IMR-90 (cell line): ENCODE measurements around the gene GALNT9. TPM values are rescaled to one million over a fixed set of nuclear protein-coding genes. Genes with fewer than 3 reads are reported as not detected.

Experiments used
- ATAC-seq: fragments of 200-7000 bp; cut with Tn5 transposase; 2 replicates; pipeline ENCODE4 v1.9.1; 2020; ENCODE audit warnings: low read depth, mild to moderate bottlenecking, moderate library complexity
- BruUV-seq: library from RNA; stranded (reverse); fragments of 400-500 nt; replicated peaks from 2 replicates; lab custom pipeline; 2021; lab: Mats Ljungman, UMichigan
- CTCF ChIA-PET: fragments of 300-600 bp; formaldehyde crosslinking; extraction: SDS; loops from one replicate; lab custom pipeline; 2021; ENCODE audit warnings: antibody characterized with exemption; lab: Yijun Ruan, JAX
- POLR2A ChIA-PET: fragments of 300-600 bp; sonication (Branson Sonifier 250); formaldehyde crosslinking; loops from one replicate; lab custom pipeline; 2022; ENCODE audit warnings: antibody characterized with exemption; ENCODE audit not compliant: unreplicated experiment; lab: Charles Lee
- DNase-seq: peaks from one replicate; pipeline ENCODE4 v3.0.0; 2013
- H2AFZ ChIP-seq: replicated peaks from 2 replicates; pipeline ENCODE3; 2013; ENCODE audit warnings: low read length, mild to moderate bottlenecking; ENCODE audit not compliant: poor library complexity
- H2AK5ac ChIP-seq: 2 replicates; pipeline ENCODE4 v1.6.1; 2013; ENCODE audit warnings: low read depth, low read length, inconsistent platforms
- H2AK9ac ChIP-seq: replicated peaks from 2 replicates; pipeline ENCODE3; 2013; ENCODE audit warnings: mild to moderate bottlenecking, low read depth, low read length, moderate library complexity; ENCODE audit not compliant: poor library complexity
- H2BK120ac ChIP-seq: 2 replicates; pipeline ENCODE4 v1.6.1; 2013; ENCODE audit warnings: low read depth, low read length, inconsistent platforms
- H2BK15ac ChIP-seq: 3 replicates; pipeline ENCODE4 v1.6.1; 2013; ENCODE audit warnings: low read depth, low read length, inconsistent platforms
- H2BK20ac ChIP-seq: 2 replicates; pipeline ENCODE4 v1.6.1; 2013; ENCODE audit warnings: low read depth, mild to moderate bottlenecking, inconsistent platforms, low read length, moderate library complexity
- H2BK5ac ChIP-seq: 2 replicates; pipeline ENCODE4 v1.6.1; 2013; ENCODE audit warnings: mild to moderate bottlenecking, low read depth, low read length, inconsistent platforms; ENCODE audit not compliant: poor library complexity, severe bottlenecking
- H3K14ac ChIP-seq: replicated peaks from 2 replicates; pipeline ENCODE4 v1.6.1; 2013; ENCODE audit warnings: low read depth, low read length, inconsistent platforms
- H3K18ac ChIP-seq: 2 replicates; pipeline ENCODE4 v1.6.1; 2013; ENCODE audit warnings: low read depth, low read length, control low read depth
- H3K23ac ChIP-seq: 2 replicates; pipeline ENCODE4 v1.6.1; 2013; ENCODE audit warnings: low read depth, low read length, inconsistent platforms
- H3K27ac ChIP-seq: 2 replicates; pipeline ENCODE4 v1.5.1; 2013; ENCODE audit warnings: mild to moderate bottlenecking, control low read depth, low read length; ENCODE audit not compliant: insufficient read depth
- H3K27me3 ChIP-seq: 2 replicates; pipeline ENCODE4 v1.6.1; 2013; ENCODE audit warnings: low read length; ENCODE audit not compliant: control insufficient read depth, insufficient read depth
- H3K36me3 ChIP-seq: 2 replicates; pipeline ENCODE4 v1.6.1; 2013; ENCODE audit warnings: low read length, mixed read lengths; ENCODE audit not compliant: control insufficient read depth, insufficient read depth
- H3K4ac ChIP-seq: 2 replicates; pipeline ENCODE4 v1.6.1; 2013; ENCODE audit warnings: low read depth, low read length, inconsistent platforms
- H3K4me1 ChIP-seq: 2 replicates; pipeline ENCODE4 v1.6.1; 2013; ENCODE audit warnings: low read length, mixed read lengths; ENCODE audit not compliant: control insufficient read depth, insufficient read depth
- H3K4me2 ChIP-seq: 2 replicates; pipeline ENCODE4 v1.6.1; 2013; ENCODE audit warnings: low read depth, mild to moderate bottlenecking, control low read depth, low read length, moderate library complexity
- H3K4me3 ChIP-seq: 2 replicates; pipeline ENCODE4 v1.5.1; 2013; ENCODE audit warnings: low read depth, mild to moderate bottlenecking, control low read depth, low read length, moderate library complexity; ENCODE audit not compliant: insufficient read depth
- H3K56ac ChIP-seq: 2 replicates; pipeline ENCODE4 v1.6.1; 2013; ENCODE audit warnings: low read length, inconsistent platforms; ENCODE audit not compliant: insufficient read depth; ENCODE audit errors: extremely low read depth
- H3K79me1 ChIP-seq, 2 experiments: 2 replicates each; pipeline ENCODE4 v1.6.1; 2013; ENCODE audit warnings: low read length in 2 of 2, inconsistent platforms in 1 of 2, low read depth in 1 of 2
- H3K9ac ChIP-seq: 2 replicates; pipeline ENCODE4 v1.6.1; 2013; ENCODE audit warnings: low read depth, low read length, control low read depth
- H3K9me1 ChIP-seq: 2 replicates; pipeline ENCODE4 v1.6.1; 2013; ENCODE audit warnings: low read length, inconsistent platforms; ENCODE audit not compliant: insufficient read depth
- H3K9me3 ChIP-seq: 2 replicates; pipeline ENCODE4 v1.6.1; 2013; ENCODE audit warnings: low read length; ENCODE audit not compliant: control insufficient read depth, insufficient read depth
- H4K20me1 ChIP-seq: 2 replicates; pipeline ENCODE4 v1.6.1; 2013; ENCODE audit warnings: low read length, inconsistent platforms; ENCODE audit not compliant: insufficient read depth
- H4K5ac ChIP-seq: 2 replicates; pipeline ENCODE4 v1.6.1; 2013; ENCODE audit warnings: mild to moderate bottlenecking, low read depth, low read length, control low read depth
- H4K8ac ChIP-seq, 2 experiments: 2 replicates each; pipeline ENCODE4 v1.6.1; 2013; ENCODE audit warnings: low read depth in 2 of 2, low read length in 2 of 2, control low read depth in 1 of 2, inconsistent platforms in 1 of 2
- H4K91ac ChIP-seq: 2 replicates; pipeline ENCODE4 v1.6.1; 2013; ENCODE audit warnings: low read depth, low read length, inconsistent platforms; ENCODE audit not compliant: insufficient read depth
- FOS ChIP-seq: fragments of 150-350 bp; IDR thresholded peaks from 2 replicates; pipeline ENCODE4 v1.6.1; 2016; ENCODE audit warnings: low read depth, low read length
- POLR2A ChIP-seq: IDR thresholded peaks from 2 replicates; pipeline ENCODE4 v1.6.1; 2012; ENCODE audit warnings: mild to moderate bottlenecking, low read depth, low read length
- SMC3 ChIP-seq: fragments of 150-350 bp; IDR thresholded peaks from 2 replicates; pipeline ENCODE4 v1.6.1; 2016; ENCODE audit warnings: low read depth, mild to moderate bottlenecking, antibody characterized with exemption, low read length, moderate library complexity
- WGBS, 2 experiments: methylation state at CpG; one replicate each; pipeline versions ENCODE4 v1.1.5 to v1.1.7; 2013; ENCODE audit warnings: missing lambda C conversion rate in 2 of 2; ENCODE audit not compliant: insufficient read length in 1 of 2; ENCODE audit errors: extremely low coverage in 2 of 2; 5-methylcytosine and 5-hydroxymethylcytosine counted together
- dilution Hi-C: fragments of 300-500 bp; cut with HindIII; formaldehyde crosslinking; loops from one replicate; pipeline ENCODE4 v1.14.3; 2018; ENCODE audit warnings: low sequenced_read_pairs; ENCODE audit not compliant: unreplicated experiment
- in situ Hi-C: fragments of 300-500 bp; cut with MboI; formaldehyde crosslinking; loops from 3 replicates; pipeline ENCODE4 v1.14.3; 2019; ENCODE audit warnings: low sequenced_read_pairs, inconsistent platforms, mixed read lengths
- intact Hi-C: fragments of 100-400 bp; cut with micrococcal nuclease; formaldehyde crosslinking; loops from 2 replicates; pipeline ENCODE4 v1.10.0; 2022
- polyA plus RNA-seq, 3 experiments: library from polyadenylated mRNA; depleted of rRNA; stranded (reverse); fragments of >200 nt; gene quantifications; 2 replicates each; pipeline ENCODE4 v1.2.3, GENCODE V29; 2012; ENCODE audit warnings: low replicate concordance in 1 of 3
- total RNA-seq: library from RNA; depleted of rRNA; stranded (reverse); fragments of >200 nt; gene quantifications from 2 replicates; pipeline ENCODE4 v1.2.3, GENCODE V29; 2012
- TF ChIP-seq, protein P1 (sequence below): fragments of 150-350 bp; IDR thresholded peaks from 2 replicates; pipeline ENCODE4 v1.6.1; 2016; ENCODE audit warnings: low read depth, mild to moderate bottlenecking, low read length, moderate library complexity, borderline replicate concordance

GALNT9 gene
- total and polyA plus RNA-seq, 2 of the 4 experiments (the other 2 are of a cell fraction), result under 0.01 to 0.12 TPM

DNA sequence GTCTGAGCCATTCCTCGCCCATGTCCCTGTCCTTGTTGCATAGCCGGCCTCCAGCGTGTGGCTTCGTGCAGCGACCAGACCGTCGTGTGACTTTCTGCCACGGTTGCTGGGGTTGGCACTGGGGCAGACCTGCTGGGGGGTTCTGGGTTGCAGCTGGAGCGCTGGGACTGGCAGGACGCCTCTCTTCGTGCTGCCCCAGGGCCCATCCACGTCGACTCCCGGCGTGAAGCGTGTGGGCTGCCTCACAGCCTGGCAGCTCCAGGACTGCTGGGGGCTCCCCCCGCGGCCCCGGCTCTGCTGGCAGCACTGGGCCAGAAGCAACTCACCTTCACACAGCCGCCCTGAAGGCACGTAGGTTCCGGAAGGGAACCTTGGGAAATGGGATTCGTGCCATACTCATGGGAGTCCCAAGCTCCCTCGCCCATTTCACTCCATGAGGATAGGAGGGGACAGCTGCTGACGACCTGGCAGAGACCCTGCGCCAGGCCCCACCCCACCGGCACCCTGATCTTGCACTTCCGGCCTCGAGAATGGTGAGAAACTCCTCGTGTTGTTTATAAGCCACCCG is 51.9 kb downstream of the GALNT9 start:
- Histone ChIP-seq H2BK5ac (no peak overlapping the region), H3K79me1 (no peaks in the 10 kb centered on the region), H3K4me3 (no peak overlapping the region), H3K4me1 (no peaks in the 10 kb centered on the region), H3K27ac (no peak overlapping the region), H3K4me2 (no peak overlapping the region), H2BK15ac (no peak overlapping the region), H2AK5ac (no peak overlapping the region), H3K9ac (no peak overlapping the region), H4K5ac (no peak overlapping the region), H3K56ac (no peak overlapping the region), H3K9me3 (no peaks in the 10 kb centered on the region), H4K8ac (no peak overlapping the region), H4K20me1 (no peaks in the 10 kb centered on the region), H3K4ac (no peak overlapping the region), H2AK9ac (no peak overlapping the region), H3K23ac (no peak overlapping the region), H3K36me3 (no peaks in the 10 kb centered on the region), H3K18ac (no peak overlapping the region), H4K91ac (no peak overlapping the region), H3K14ac (no peak overlapping the region), H3K27me3 (peaks cover 25% of the 10 kb centered on the region; the same call in 1 of the 2 replicates), H2BK120ac (no peak overlapping the region), H3K9me1 (no peaks in the 10 kb centered on the region), H2BK20ac (no peak overlapping the region), H2AFZ (no peak overlapping the region)
- intact Hi-C loops (no loop called here), in situ Hi-C loops (no loop called here), dilution Hi-C loops (no loop called here)
- ChIA-PET CTCF (no interaction called here), POLR2A (no interaction called here)
- no peak for TF ChIP-seq POLR2A
- TF ChIP-seq, protein P1, sequence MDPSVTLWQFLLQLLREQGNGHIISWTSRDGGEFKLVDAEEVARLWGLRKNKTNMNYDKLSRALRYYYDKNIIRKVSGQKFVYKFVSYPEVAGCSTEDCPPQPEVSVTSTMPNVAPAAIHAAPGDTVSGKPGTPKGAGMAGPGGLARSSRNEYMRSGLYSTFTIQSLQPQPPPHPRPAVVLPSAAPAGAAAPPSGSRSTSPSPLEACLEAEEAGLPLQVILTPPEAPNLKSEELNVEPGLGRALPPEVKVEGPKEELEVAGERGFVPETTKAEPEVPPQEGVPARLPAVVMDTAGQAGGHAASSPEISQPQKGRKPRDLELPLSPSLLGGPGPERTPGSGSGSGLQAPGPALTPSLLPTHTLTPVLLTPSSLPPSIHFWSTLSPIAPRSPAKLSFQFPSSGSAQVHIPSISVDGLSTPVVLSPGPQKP, result no peak
- no peak for TF ChIP-seq FOS
- no peak for TF ChIP-seq SMC3
- 16% methylated on average over 10 of the region's 31 CpGs; no CpG with 5 or more reads in 1 of the 2 experiments for WGBS, 2 experiments
- no peak for DNase-seq
- ATAC-seq, result no peak
- no TSS peak for BruUV-seq
